ENCODE measurements around the gene NADK. TPM values are rescaled to one million over a fixed set of nuclear protein-coding genes. Genes with fewer than 3 reads are reported as not detected.

NADK gene
- total and polyA plus RNA-seq, 10 of the 15 experiments (the other 5 are each of a cell fraction or from before 2014, with no cell fraction given), result 1.1 to 93.2 (median 46.9) TPM

DNA sequence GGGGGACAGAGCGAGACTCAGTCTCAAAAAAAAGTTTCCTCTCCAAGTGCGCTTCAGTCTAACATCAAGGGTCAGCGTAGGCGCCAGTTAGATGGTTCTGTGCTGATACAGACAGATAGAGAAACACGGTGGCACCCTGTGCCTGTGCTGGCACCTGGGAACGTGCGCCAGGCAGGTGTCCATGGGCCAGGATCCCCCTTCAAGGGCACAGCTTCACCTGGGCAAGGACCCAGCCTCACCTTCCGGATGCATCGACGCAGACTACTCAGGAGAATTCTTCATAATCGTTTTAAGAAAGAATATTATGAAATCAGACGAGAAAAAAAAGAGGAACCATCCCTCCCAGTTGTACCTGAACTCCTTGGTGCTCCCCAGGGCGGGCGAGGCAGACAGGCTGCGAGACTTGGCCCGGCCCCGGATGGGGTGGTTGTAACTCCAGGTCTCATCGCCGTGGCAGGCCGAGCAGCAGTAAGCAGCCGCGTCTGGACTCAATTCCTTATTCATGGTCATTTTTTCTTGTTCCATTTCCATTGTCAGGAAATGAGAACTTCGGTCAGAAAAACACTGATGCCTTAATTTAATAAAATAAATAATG lies 13.3 kb downstream of the NADK start:
- WGBS (ENCODE audit: insufficient coverage, insufficient replicate concordance, low lambda C conversion rate, missing lambda C conversion rate), result 92% methylated on average over 23 of the region's 23 CpGs
- Histone ChIP-seq H3K79me2 (ENCODE audit: control insufficient read depth, insufficient read depth, low read length) (peaks cover 21% of the 10 kb centered on the region), H3K9ac (ENCODE audit: control insufficient read depth, insufficient read depth, low read length) (no peak overlapping the region), H3K4me2 (ENCODE audit: control insufficient read depth, insufficient read depth) (no peak overlapping the region), H3K9me3 (replicated peaks; ENCODE audit: control insufficient read depth, insufficient read depth, low read length) (no peaks in the 10 kb centered on the region; the same call in 1 of the 3 replicates), H2AFZ (ENCODE audit: control insufficient read depth, low read depth, low read length) (no peak overlapping the region), H3K36me3 (ENCODE audit: control insufficient read depth in 2 of 2, insufficient read depth in 2 of 2, low read length in 1 of 2) (peaks cover 14 to 25% of the 10 kb centered on the region in 2 experiments), H4K20me1 (ENCODE audit: control insufficient read depth, insufficient read depth) (no peaks in the 10 kb centered on the region), H3K4me3 (no peak overlapping the region), H3K27ac (ENCODE audit: control insufficient read depth, insufficient read depth) (no peak overlapping the region), H3K4me1 (ENCODE audit: control insufficient read depth, insufficient read depth, low read length) (no peaks in the 10 kb centered on the region), H3K27me3 (replicated peaks in 1 of 2; ENCODE audit: control insufficient read depth in 2 of 2, insufficient read depth in 2 of 2, low read length in 1 of 2) (no peaks in the 10 kb centered on the region)
- ATAC-seq (no peak), DNase-seq (ENCODE audit: low read depth, low spot score) (no peak), FAIRE-seq (no peak)
- SMC1A ChIA-PET (ENCODE audit: uncharacterized antibody, unreplicated experiment), result no interaction called here
- POLR2A ChIA-PET, result interaction anchor here (0.6 kb wide), 1 partner anchor 46 kb away, joined by 5 read pairs; no protein-coding TSS in a partner anchor
- CTCF ChIA-PET, result no interaction called here
- RAD21 ChIA-PET (ENCODE audit: unreplicated experiment), result no interaction called here
- intact Hi-C loops (cut with micrococcal nuclease; ENCODE audit: unreplicated experiment), result no loop called here
- in situ Hi-C loops (cut with MboI), result no loop called here
- BruUV-seq (replicated peaks), result no TSS peak
- TF ChIP-seq SUPT20H (IDR thresholded peaks at IDR 0.05; ENCODE audit: borderline replicate concordance, control insufficient read depth, low read depth, low read length) (no peak), RAD21 (IDR thresholded peaks at IDR 0.05; ENCODE audit: insufficient read depth, low read depth, low read length) (no peak), HDGF (IDR thresholded peaks at IDR 0.05) (no peak), PAX5 (IDR thresholded peaks at IDR 0.05; ENCODE audit: borderline replicate concordance, low read depth, low read length) (no peak), CHD1 (IDR thresholded peaks at IDR 0.05; ENCODE audit: low read depth, low read length) (no peak), LARP7 (IDR thresholded peaks at IDR 0.05) (no peak)
- TF ChIP-seq, protein P1, sequence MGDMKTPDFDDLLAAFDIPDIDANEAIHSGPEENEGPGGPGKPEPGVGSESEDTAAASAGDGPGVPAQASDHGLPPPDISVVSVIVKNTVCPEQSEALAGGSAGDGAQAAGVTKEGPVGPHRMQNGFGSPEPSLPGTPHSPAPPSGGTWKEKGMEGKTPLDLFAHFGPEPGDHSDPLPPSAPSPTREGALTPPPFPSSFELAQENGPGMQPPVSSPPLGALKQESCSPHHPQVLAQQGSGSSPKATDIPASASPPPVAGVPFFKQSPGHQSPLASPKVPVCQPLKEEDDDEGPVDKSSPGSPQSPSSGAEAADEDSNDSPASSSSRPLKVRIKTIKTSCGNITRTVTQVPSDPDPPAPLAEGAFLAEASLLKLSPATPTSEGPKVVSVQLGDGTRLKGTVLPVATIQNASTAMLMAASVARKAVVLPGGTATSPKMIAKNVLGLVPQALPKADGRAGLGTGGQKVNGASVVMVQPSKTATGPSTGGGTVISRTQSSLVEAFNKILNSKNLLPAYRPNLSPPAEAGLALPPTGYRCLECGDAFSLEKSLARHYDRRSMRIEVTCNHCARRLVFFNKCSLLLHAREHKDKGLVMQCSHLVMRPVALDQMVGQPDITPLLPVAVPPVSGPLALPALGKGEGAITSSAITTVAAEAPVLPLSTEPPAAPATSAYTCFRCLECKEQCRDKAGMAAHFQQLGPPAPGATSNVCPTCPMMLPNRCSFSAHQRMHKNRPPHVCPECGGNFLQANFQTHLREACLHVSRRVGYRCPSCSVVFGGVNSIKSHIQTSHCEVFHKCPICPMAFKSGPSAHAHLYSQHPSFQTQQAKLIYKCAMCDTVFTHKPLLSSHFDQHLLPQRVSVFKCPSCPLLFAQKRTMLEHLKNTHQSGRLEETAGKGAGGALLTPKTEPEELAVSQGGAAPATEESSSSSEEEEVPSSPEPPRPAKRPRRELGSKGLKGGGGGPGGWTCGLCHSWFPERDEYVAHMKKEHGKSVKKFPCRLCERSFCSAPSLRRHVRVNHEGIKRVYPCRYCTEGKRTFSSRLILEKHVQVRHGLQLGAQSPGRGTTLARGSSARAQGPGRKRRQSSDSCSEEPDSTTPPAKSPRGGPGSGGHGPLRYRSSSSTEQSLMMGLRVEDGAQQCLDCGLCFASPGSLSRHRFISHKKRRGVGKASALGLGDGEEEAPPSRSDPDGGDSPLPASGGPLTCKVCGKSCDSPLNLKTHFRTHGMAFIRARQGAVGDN (IDR thresholded peaks at IDR 0.05), result no peak
